Transverse colon (tissue), 4 donors: Measurements from ENCODE around the gene C11orf68. TPM values are rescaled to one million over a fixed set of nuclear protein-coding genes. Genes with fewer than 3 reads are reported as not detected.
A peak's percentile ranks its signal among the peaks of the same experiment; 100 is the strongest.

Source experiments
- DNase-seq: peaks from one replicate; pipeline ENCODE4 v3.0.0-alpha.2; 2019
- H3K27ac ChIP-seq, 4 donors: fragments of 200-600 bp; sonication (generic); 2 replicates each; pipeline ENCODE4 v1.5.1; 2016 to 2018; ENCODE audit warnings: inconsistent platforms in 4 of 4
- H3K27me3 ChIP-seq: fragments of 200-600 bp; sonication (generic); 2 replicates; pipeline ENCODE4 v1.5.1; 2017; ENCODE audit warnings: inconsistent platforms
- H3K36me3 ChIP-seq, 4 donors: fragments of 200-600 bp; sonication (generic); 2 replicates each; pipeline ENCODE4 v1.5.1; 2017 to 2019; ENCODE audit warnings: inconsistent platforms in 4 of 4
- H3K4me1 ChIP-seq, 4 donors: fragments of 200-600 bp; sonication (generic); 2 replicates each; pipeline ENCODE4 v1.5.1; 2017 to 2020; ENCODE audit warnings: inconsistent platforms in 4 of 4
- H3K4me3 ChIP-seq, 4 donors: fragments of 200-600 bp; sonication (generic); 1 replicate in 1 of 4; 2 replicates in 3 of 4; pipeline versions ENCODE4 v1.5.1 to v1.6.1; 2017 to 2019; ENCODE audit warnings: inconsistent platforms in 4 of 4
- H3K9me3 ChIP-seq, 2 donors: fragments of 200-600 bp; sonication (generic); 2 replicates each; pipeline ENCODE4 v1.5.1; 2017 to 2019; ENCODE audit warnings: inconsistent platforms in 2 of 2
- CTCF ChIP-seq, 5 experiments: fragments of 200-600 bp in 3 of 5; fragments of 450-650 bp in 2 of 5; sonication (generic) in 3 of 5; IDR thresholded peaks; 1 replicate in 2 of 5; 2 replicates in 3 of 5; pipeline ENCODE4 v1.5.1; 2016 to 2017; ENCODE audit warnings: antibody characterized with exemption in 5 of 5, inconsistent platforms in 3 of 5, mild to moderate bottlenecking in 2 of 5, moderate library complexity in 1 of 5
- EP300 ChIP-seq: sonication (generic); formaldehyde crosslinking; IDR thresholded peaks from one replicate; pipeline ENCODE4 v1.6.1; 2017; ENCODE audit warnings: antibody characterized with exemption, low read depth
- POLR2A ChIP-seq: fragments of 450-650 bp; IDR thresholded peaks from one replicate; pipeline ENCODE4 v1.6.1; 2016; ENCODE audit warnings: antibody characterized with exemption, mild to moderate bottlenecking, moderate library complexity
- POLR2AphosphoS5 ChIP-seq, 3 donors: sonication (generic); formaldehyde crosslinking; IDR thresholded peaks; one replicate each; pipeline ENCODE4 v1.6.1; 2016; ENCODE audit warnings: antibody characterized with exemption in 3 of 3
- WGBS, 2 donors: methylation state at CpG; one replicate each; pipeline ENCODE4 v1.1.5; 2018; ENCODE audit warnings: low coverage in 1 of 2; 5-methylcytosine and 5-hydroxymethylcytosine counted together
- in situ Hi-C, 4 donors: fragments of 200-750 bp; cut with MboI; loops; one replicate each; pipeline versions ENCODE4 v1.15.0 to v1.15.1; 2017; ENCODE audit warnings: low sequenced_read_pairs in 3 of 4, low pct_ligation_motif_present in 1 of 4, low pct_unique_long_range_greater_than_20kb in 1 of 4
- intact Hi-C: fragments of 100-400 bp; cut with DNase I; formaldehyde crosslinking; loops from one replicate; pipeline ENCODE4 v1.15.1; 2023; ENCODE audit warnings: low total_unique reads
- total RNA-seq, 4 donors: library from RNA; depleted of rRNA; stranded (reverse); fragments of >200 nt; gene quantifications; one replicate each; pipeline ENCODE4 v1.1.0, GENCODE V29; 2016

C11orf68 gene
- total RNA-seq, 4 donors from 2014 or later = 15.2 to 59.5 (median 22.8) TPM

- in situ Hi-C loops = no loop called here
- intact Hi-C loops = no loop called here
- TF ChIP-seq POLR2AphosphoS5 (IDR thresholded peaks at IDR 0.05) = no peak
- no peak for TF ChIP-seq CTCF (IDR thresholded peaks at IDR 0.05)
- TF ChIP-seq POLR2A = no peak
- no peak for TF ChIP-seq EP300
- H3K9me3 ChIP-seq = no peaks in the 10 kb centered on the region
- no peak overlapping the region for H3K27ac ChIP-seq
- no peak overlapping the region for H3K4me3 ChIP-seq
- peaks cover 11% of the 10 kb centered on the region for H3K27me3 ChIP-seq
- no peak for DNase-seq
- peaks cover 0 to 3% (median 0%) of the 10 kb centered on the region in 4 donors for H3K4me1 ChIP-seq
- WGBS, 2 donors = 51 to 66% methylated on average over 7 to 12 of the region's 13 CpGs
- H3K36me3 ChIP-seq = no peaks in the 10 kb centered on the region
These were observed 13.1 kb upstream of the C11orf68 start for GRCh38 chr11:65931773-65932557.

GRCh38 chr11:65928667-65929066 lies 9.8 kb upstream of the C11orf68 start:
- Histone ChIP-seq H3K36me3 (no peaks in the 10 kb centered on the region), H3K27me3 (peaks cover 9% of the 10 kb centered on the region), H3K27ac (peak overlapping the region in 2 of 4 donors; percentile 71 to 73), H3K9me3 (no peaks in the 10 kb centered on the region), H3K4me1 (peaks cover 0 to 3% (median 0%) of the 10 kb centered on the region in 4 donors), H3K4me3 (no peak overlapping the region)
- 50 to 80% methylated on average over 4 to 6 of the region's 6 CpGs for WGBS, 2 donors
- in situ Hi-C loops = no loop called here
- no peak for DNase-seq
- intact Hi-C loops = no loop called here
- TF ChIP-seq POLR2A = no peak
- no peak for TF ChIP-seq EP300
- TF ChIP-seq POLR2AphosphoS5 (IDR thresholded peaks at IDR 0.05) = no peak
- TF ChIP-seq CTCF (IDR thresholded peaks at IDR 0.05) = no peak

GRCh38 chr11:65927904-65928397 lies 9.1 kb upstream of the C11orf68 start:
- H3K27ac ChIP-seq = peak overlapping the region; percentile 44 to 73 (median 64)
- in situ Hi-C loops = no loop called here

GRCh38 chr11:65925397-65925796 lies 6.5 kb upstream of the C11orf68 start:
- in situ Hi-C loops (no loop called here), intact Hi-C loops (no loop called here)
- H3K36me3 ChIP-seq = peaks cover 0 to 6% (median 2%) of the 10 kb centered on the region in 4 donors
- no peak overlapping the region for H3K4me3 ChIP-seq
- no peaks in the 10 kb centered on the region for H3K9me3 ChIP-seq
- H3K27ac ChIP-seq = no peak overlapping the region
- TF ChIP-seq EP300 (no peak), CTCF (IDR thresholded peaks at IDR 0.05) (no peak), POLR2AphosphoS5 (IDR thresholded peaks at IDR 0.05) (no peak), POLR2A (no peak)
- H3K27me3 ChIP-seq = no peaks in the 10 kb centered on the region
- no peak for DNase-seq
- 81 to 89% methylated on average over 2 of the region's 2 CpGs for WGBS, 2 donors
- peaks cover 7 to 11% (median 9%) of the 10 kb centered on the region in 4 donors for H3K4me1 ChIP-seq

More at GRCh38 chr11:65927904-65928397, 9.1 kb upstream of the C11orf68 start:
- WGBS, 2 donors = 25 to 46% methylated on average over 5 to 9 of the region's 9 CpGs
- H3K4me3 ChIP-seq = peak overlapping the region in 2 of 4 donors; percentile 2 to 26
- peak; percentile 73 for DNase-seq
- peaks cover 3% of the 10 kb centered on the region for H3K27me3 ChIP-seq
- no peak for TF ChIP-seq CTCF (IDR thresholded peaks at IDR 0.05)
- H3K36me3 ChIP-seq = peaks cover 0 to 1% (median 0%) of the 10 kb centered on the region in 4 donors
- intact Hi-C loops = no loop called here
- H3K4me1 ChIP-seq = peaks cover 0 to 3% (median 0%) of the 10 kb centered on the region in 4 donors
- no peaks in the 10 kb centered on the region for H3K9me3 ChIP-seq
